ENCODE measurements around the gene CCL18.
"Not testable (repeated sequence)": the region's sequence is repeated elsewhere in the genome, so short reads cannot be mapped to it uniquely, and the experiment has no call there.

CCL18 gene

GRCh38 chr17:36085765-36086164 is 21.7 kb downstream of the CCL18 start:
- no peak for DNase-seq (ENCODE audit: low read depth)
- no peak overlapping the region for H3K4me3 ChIP-seq (ENCODE audit: control insufficient read depth, low read depth, low read length)
- TF ChIP-seq CTCF (IDR thresholded peaks at IDR 0.05; ENCODE audit: control insufficient read depth, insufficient read depth, low read depth, low read length, missing control alignments) = no peak

GRCh38 chr17:36086791-36087190 is 22.7 kb downstream of the CCL18 start:
- TF ChIP-seq CTCF (IDR thresholded peaks at IDR 0.05; ENCODE audit: control insufficient read depth, insufficient read depth, low read depth, low read length, missing control alignments) = no peak
- no peak overlapping the region for H3K4me3 ChIP-seq (ENCODE audit: control insufficient read depth, low read depth, low read length)
- DNase-seq (ENCODE audit: low read depth) = no peak

- H3K4me3 ChIP-seq (ENCODE audit: control insufficient read depth, low read depth, low read length); DNase-seq (ENCODE audit: low read depth): not testable (repeated sequence)
These were observed 23.4 kb downstream of the CCL18 start for GRCh38 chr17:36087471-36087870.

- not testable (repeated sequence) for H3K4me3 ChIP-seq (ENCODE audit: control insufficient read depth, low read depth, low read length); DNase-seq (ENCODE audit: low read depth)
These were observed 24.0 kb downstream of the CCL18 start for GRCh38 chr17:36087897-36088572.

- no peak for DNase-seq (ENCODE audit: low read depth)
- no peak overlapping the region for H3K4me3 ChIP-seq (ENCODE audit: control insufficient read depth, low read depth, low read length)
- TF ChIP-seq CTCF (IDR thresholded peaks at IDR 0.05; ENCODE audit: control insufficient read depth, insufficient read depth, low read depth, low read length, missing control alignments) = no peak
These were observed 24.7 kb downstream of the CCL18 start for GRCh38 chr17:36088670-36089338.

- no peak for DNase-seq (ENCODE audit: low read depth)
- no peak overlapping the region for H3K4me3 ChIP-seq (ENCODE audit: control insufficient read depth, low read depth, low read length)
- no peak for TF ChIP-seq CTCF (IDR thresholded peaks at IDR 0.05; ENCODE audit: control insufficient read depth, insufficient read depth, low read depth, low read length, missing control alignments)
These were observed 25.3 kb downstream of the CCL18 start for GRCh38 chr17:36089339-36089865.

GRCh38 chr17:36089888-36090836 is 26.1 kb downstream of the CCL18 start, which contains the start of gene CCL3:
Gene CCL3, minus strand, starts transcription at chr17:36090143. Its CDS starts 85 bp downstream, at chr17:36090058.
- H3K4me3 ChIP-seq (ENCODE audit: control insufficient read depth, low read depth, low read length) = no peak within 1 kb of the TSS
- no peak for DNase-seq (ENCODE audit: low read depth)
- TF ChIP-seq CTCF (IDR thresholded peaks at IDR 0.05; ENCODE audit: control insufficient read depth, insufficient read depth, low read depth, low read length, missing control alignments) = no peak
